ENCODE data around the gene TRAPPC2L.

DNA sequence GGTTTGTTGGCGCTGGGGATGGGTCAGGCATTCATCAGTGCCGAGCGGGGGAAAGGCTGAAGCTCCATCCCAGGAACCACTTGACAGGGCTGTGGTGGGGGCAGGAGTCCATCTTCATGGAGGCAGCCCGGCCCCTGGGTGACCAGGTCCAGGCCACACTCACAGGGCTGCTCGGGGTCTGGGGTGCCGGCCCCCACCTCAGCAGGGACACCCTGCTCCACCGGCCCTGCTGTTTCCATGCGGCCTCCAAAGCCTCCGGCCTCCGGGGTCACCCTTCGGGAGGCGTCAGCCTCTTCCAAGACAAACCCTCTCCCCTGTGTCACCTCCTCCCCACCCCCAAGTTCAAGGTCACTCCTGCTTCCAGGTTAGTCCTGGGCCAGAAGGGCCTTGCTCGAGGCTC is 22.3 kb upstream of the TRAPPC2L start:
- TF ChIP-seq, protein P1, sequence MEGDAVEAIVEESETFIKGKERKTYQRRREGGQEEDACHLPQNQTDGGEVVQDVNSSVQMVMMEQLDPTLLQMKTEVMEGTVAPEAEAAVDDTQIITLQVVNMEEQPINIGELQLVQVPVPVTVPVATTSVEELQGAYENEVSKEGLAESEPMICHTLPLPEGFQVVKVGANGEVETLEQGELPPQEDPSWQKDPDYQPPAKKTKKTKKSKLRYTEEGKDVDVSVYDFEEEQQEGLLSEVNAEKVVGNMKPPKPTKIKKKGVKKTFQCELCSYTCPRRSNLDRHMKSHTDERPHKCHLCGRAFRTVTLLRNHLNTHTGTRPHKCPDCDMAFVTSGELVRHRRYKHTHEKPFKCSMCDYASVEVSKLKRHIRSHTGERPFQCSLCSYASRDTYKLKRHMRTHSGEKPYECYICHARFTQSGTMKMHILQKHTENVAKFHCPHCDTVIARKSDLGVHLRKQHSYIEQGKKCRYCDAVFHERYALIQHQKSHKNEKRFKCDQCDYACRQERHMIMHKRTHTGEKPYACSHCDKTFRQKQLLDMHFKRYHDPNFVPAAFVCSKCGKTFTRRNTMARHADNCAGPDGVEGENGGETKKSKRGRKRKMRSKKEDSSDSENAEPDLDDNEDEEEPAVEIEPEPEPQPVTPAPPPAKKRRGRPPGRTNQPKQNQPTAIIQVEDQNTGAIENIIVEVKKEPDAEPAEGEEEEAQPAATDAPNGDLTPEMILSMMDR (CRISPR knock-in tag; IDR thresholded peaks at IDR 0.05) = no peak
- no peak for TF ChIP-seq GABPA (IDR thresholded peaks at IDR 0.05; ENCODE audit: low read depth, low read length)
- TF ChIP-seq GABPA (CRISPR knock-in tag; IDR thresholded peaks at IDR 0.05; ENCODE audit: low read depth) = no peak
- no peak for TF ChIP-seq POLR2AphosphoS5 (IDR thresholded peaks at IDR 0.05; ENCODE audit: low read depth, low read length)
- TF ChIP-seq CHD4 (IDR thresholded peaks at IDR 0.05; ENCODE audit: borderline replicate concordance, low read length) = no peak
- no peak for TF ChIP-seq ZNF543 (CRISPR knock-in tag; IDR thresholded peaks at IDR 0.05)
- TF ChIP-seq JUN (CRISPR knock-in tag; IDR thresholded peaks at IDR 0.05) = no peak
- TF ChIP-seq POLR2A (IDR thresholded peaks at IDR 0.05; ENCODE audit: insufficient read depth in 1 of 2, low read depth in 2 of 2, low read length in 2 of 2) = no peak
- no peak for TF ChIP-seq TARDBP (CRISPR knock-in tag; IDR thresholded peaks at IDR 0.05)
- TF ChIP-seq, protein P2, sequence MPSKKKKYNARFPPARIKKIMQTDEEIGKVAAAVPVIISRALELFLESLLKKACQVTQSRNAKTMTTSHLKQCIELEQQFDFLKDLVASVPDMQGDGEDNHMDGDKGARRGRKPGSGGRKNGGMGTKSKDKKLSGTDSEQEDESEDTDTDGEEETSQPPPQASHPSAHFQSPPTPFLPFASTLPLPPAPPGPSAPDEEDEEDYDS (CRISPR knock-in tag; IDR thresholded peaks at IDR 0.05) = no peak
- TF ChIP-seq ZNF766 (CRISPR knock-in tag; IDR thresholded peaks at IDR 0.05; ENCODE audit: borderline replicate concordance) = no peak
- TF ChIP-seq CENPT (CRISPR knock-in tag; IDR thresholded peaks at IDR 0.05; ENCODE audit: low read depth) = no peak

Data from HepG2 (cell line).